K562 (cell line): Measurements from ENCODE around the gene APPL2. TPM values are rescaled to one million over a fixed set of nuclear protein-coding genes. Genes with fewer than 3 reads are reported as not detected.

Source experiments
- CCNT2 ChIP-seq: IDR thresholded peaks from 2 replicates; pipeline ENCODE4 v1.6.1; 2011; ENCODE audit warnings: borderline replicate concordance, low read depth, mild to moderate bottlenecking, moderate library complexity, mixed read lengths, low read length; ENCODE audit not compliant: insufficient read length; ENCODE audit errors: extremely low read depth
- GATA2 ChIP-seq: sonication (generic); formaldehyde crosslinking; IDR thresholded peaks from 2 replicates; pipeline ENCODE4 v1.4.0; 2020; ENCODE audit warnings: mild to moderate bottlenecking, missing genetic modification reagents
- HDAC1 ChIP-seq, 2 experiments: fragments of 450-650 bp; IDR thresholded peaks; 2 replicates each; pipeline ENCODE4 v1.6.1; 2016 to 2017; ENCODE audit warnings: inconsistent platforms in 1 of 2, mild to moderate bottlenecking in 1 of 2, moderate library complexity in 1 of 2
- HDAC8 ChIP-seq: fragments of 450-650 bp; IDR thresholded peaks from 2 replicates; pipeline ENCODE4 v1.6.1; 2016; ENCODE audit warnings: mild to moderate bottlenecking, missing genetic modification characterization, moderate library complexity, missing compliant biosample characterization
- HSF4 ChIP-seq: fragments of 250-450 bp; sonication (Bioruptor Pico); IDR thresholded peaks from 2 replicates; pipeline ENCODE4 v2.1.2; 2022; ENCODE audit warnings: mild to moderate bottlenecking, moderate library complexity, borderline replicate concordance
- MTF1 ChIP-seq: fragments of 250-450 bp; sonication (Bioruptor Pico); IDR thresholded peaks from 2 replicates; pipeline ENCODE4 v1.9.0; 2021; ENCODE audit warnings: moderate library complexity, mild to moderate bottlenecking, inconsistent platforms, borderline replicate concordance
- MYC ChIP-seq, 2 experiments: fragments of 250-450 bp in 1 of 2; sonication (Bioruptor Pico) in 1 of 2; IDR thresholded peaks; 2 replicates each; pipeline versions ENCODE4 v1.5.1 to v1.6.1; 2012 to 2021; ENCODE audit warnings: low read depth in 2 of 2, borderline replicate concordance in 1 of 2, improper control_type of control experiment in 1 of 2, low read length in 1 of 2, mild to moderate bottlenecking in 1 of 2, moderate library complexity in 1 of 2
- NFE2 ChIP-seq: IDR thresholded peaks from 2 replicates; pipeline ENCODE4 v1.6.1; 2014; ENCODE audit warnings: antibody characterized with exemption, low read depth
- POLR2AphosphoS2 ChIP-seq: IDR thresholded peaks from 2 replicates; pipeline ENCODE4 v1.6.1; 2012; ENCODE audit warnings: low read length, improper control_type of control experiment
- SLC30A9 ChIP-seq: fragments of 250-450 bp; sonication (Bioruptor Pico); IDR thresholded peaks from 2 replicates; pipeline ENCODE4 v1.8.0; 2022; ENCODE audit warnings: mild to moderate bottlenecking, moderate library complexity
- SNRNP70 ChIP-seq: fragments of 200-400 bp; formaldehyde crosslinking; optimal IDR thresholded peaks from 2 replicates; pipeline ENCODE3; 2017; ENCODE audit warnings: low read depth, low read length
- ZNF143 ChIP-seq: sonication (generic); formaldehyde crosslinking; IDR thresholded peaks from 2 replicates; pipeline ENCODE4 v1.9.0; 2022; ENCODE audit warnings: mild to moderate bottlenecking, missing genetic modification reagents
- ZNF217 ChIP-seq: sonication (generic); formaldehyde crosslinking; IDR thresholded peaks from 2 replicates; pipeline ENCODE4 v1.8.0; 2022; ENCODE audit warnings: mild to moderate bottlenecking, missing genetic modification reagents
- ZNF77 ChIP-seq: fragments of 250-450 bp; sonication (Bioruptor Pico); IDR thresholded peaks from 2 replicates; pipeline ENCODE4 v1.5.0; 2020
- polyA plus RNA-seq, 8 experiments: library from polyadenylated mRNA; depleted of rRNA in 4 of 8; stranded (reverse) in 5 of 8; unstranded in 3 of 8; fragments of >200 nt; fragmentation: Nextera tagmentation in 2 of 8; fragmentation: Illumina TruSeq in 1 of 8; extraction: Ambion mirVana in 2 of 8; extraction: Trizol in 1 of 8; gene quantifications; 2 replicates each; pipeline versions ENCODE4 v1.2.1 to v1.2.3, GENCODE V29; 2011 to 2014; ENCODE audit warnings: inconsistent platforms in 1 of 8, missing spikeins in 1 of 8
- total RNA-seq, 7 experiments: library from RNA; depleted of rRNA in 6 of 7; stranded (reverse); fragments of >200 nt in 6 of 7; fragmentation: Illumina TruSeq in 2 of 7; extraction: Trizol in 2 of 7; gene quantifications; 2 replicates each; pipeline versions ENCODE4 v1.2.1 to v1.2.3, GENCODE V29; 2011 to 2021; ENCODE audit warnings: low replicate concordance in 1 of 7
- TF ChIP-seq, protein P1 (sequence below): fragments of 450-650 bp; formaldehyde crosslinking; IDR thresholded peaks from 2 replicates; pipeline ENCODE4 v1.4.0; 2020; ENCODE audit warnings: mild to moderate bottlenecking, moderate library complexity
- TF ChIP-seq, protein P2 (sequence below): fragments of 450-650 bp; IDR thresholded peaks from 2 replicates; pipeline ENCODE4 v1.6.1; 2018; ENCODE audit not compliant: partially characterized antibody
- TF ChIP-seq, protein P3 (sequence below): fragments of 250-450 bp; sonication (Bioruptor Pico); IDR thresholded peaks from 2 replicates; pipeline ENCODE4 v1.5.0; 2021; ENCODE audit warnings: mild to moderate bottlenecking, borderline replicate concordance
- TF ChIP-seq, protein P4 (sequence below): fragments of 200-800 bp; sonication (Bioruptor generic); IDR thresholded peaks from 2 replicates; pipeline ENCODE4 v1.6.1; 2017; ENCODE audit warnings: missing genetic modification characterization, missing compliant biosample characterization

The APPL2 gene
- total and polyA plus RNA-seq, 9 of the 15 experiments (the other 6 are each of a cell fraction or from before 2014, with no cell fraction given): 2.1 to 14.4 (median 8.2) TPM

DNA sequence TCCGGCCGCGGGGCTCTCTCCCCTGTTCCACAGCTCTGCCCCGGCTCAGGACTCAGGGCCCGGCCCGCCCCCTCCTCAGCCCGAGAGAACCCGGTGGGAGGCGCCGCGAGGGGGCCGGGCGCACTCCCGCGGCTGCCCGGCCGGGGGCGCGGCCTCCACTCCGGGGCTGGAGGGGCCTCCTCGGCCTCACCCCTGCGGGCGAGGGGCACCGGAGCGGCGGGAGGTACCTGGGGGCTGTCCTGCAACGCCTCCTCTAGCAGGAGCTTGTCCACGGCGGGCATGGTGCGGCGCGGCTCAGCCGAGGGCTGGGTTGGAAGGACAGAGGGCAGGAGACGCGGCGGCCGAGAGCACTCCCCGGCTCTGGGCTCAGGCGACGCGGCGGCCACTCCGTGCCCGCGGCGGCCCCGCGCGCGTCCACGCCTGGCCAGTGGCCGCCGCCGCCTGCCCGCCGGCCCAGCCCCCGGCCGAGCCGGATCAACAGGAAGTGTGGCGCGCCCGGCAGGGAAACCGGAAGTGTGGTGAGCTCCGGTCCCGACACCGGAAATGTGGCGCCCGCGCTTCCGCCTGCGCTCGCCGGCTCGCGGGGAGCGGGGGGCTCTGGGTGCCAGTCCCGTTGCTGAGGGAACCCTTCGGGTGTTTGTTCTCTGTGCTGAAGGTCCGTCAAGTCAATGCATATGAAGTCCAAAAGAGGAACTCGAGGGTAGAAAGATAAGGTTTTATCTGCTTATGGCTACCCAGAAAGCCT is at the start of gene APPL2 (continued):
- no peak for TF ChIP-seq GATA2 (CRISPR knock-in tag)
- TF ChIP-seq, protein P1, sequence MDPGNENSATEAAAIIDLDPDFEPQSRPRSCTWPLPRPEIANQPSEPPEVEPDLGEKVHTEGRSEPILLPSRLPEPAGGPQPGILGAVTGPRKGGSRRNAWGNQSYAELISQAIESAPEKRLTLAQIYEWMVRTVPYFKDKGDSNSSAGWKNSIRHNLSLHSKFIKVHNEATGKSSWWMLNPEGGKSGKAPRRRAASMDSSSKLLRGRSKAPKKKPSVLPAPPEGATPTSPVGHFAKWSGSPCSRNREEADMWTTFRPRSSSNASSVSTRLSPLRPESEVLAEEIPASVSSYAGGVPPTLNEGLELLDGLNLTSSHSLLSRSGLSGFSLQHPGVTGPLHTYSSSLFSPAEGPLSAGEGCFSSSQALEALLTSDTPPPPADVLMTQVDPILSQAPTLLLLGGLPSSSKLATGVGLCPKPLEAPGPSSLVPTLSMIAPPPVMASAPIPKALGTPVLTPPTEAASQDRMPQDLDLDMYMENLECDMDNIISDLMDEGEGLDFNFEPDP (CRISPR knock-in tag): 0 out of 2 replicates have a peak, but pooled peaks have one; percentile 26
- TF ChIP-seq ZNF143 (CRISPR knock-in tag): no peak
- peak; percentile 75 for TF ChIP-seq CCNT2
- TF ChIP-seq ZNF77 (CRISPR knock-in tag): no peak
- TF ChIP-seq, protein P2, sequence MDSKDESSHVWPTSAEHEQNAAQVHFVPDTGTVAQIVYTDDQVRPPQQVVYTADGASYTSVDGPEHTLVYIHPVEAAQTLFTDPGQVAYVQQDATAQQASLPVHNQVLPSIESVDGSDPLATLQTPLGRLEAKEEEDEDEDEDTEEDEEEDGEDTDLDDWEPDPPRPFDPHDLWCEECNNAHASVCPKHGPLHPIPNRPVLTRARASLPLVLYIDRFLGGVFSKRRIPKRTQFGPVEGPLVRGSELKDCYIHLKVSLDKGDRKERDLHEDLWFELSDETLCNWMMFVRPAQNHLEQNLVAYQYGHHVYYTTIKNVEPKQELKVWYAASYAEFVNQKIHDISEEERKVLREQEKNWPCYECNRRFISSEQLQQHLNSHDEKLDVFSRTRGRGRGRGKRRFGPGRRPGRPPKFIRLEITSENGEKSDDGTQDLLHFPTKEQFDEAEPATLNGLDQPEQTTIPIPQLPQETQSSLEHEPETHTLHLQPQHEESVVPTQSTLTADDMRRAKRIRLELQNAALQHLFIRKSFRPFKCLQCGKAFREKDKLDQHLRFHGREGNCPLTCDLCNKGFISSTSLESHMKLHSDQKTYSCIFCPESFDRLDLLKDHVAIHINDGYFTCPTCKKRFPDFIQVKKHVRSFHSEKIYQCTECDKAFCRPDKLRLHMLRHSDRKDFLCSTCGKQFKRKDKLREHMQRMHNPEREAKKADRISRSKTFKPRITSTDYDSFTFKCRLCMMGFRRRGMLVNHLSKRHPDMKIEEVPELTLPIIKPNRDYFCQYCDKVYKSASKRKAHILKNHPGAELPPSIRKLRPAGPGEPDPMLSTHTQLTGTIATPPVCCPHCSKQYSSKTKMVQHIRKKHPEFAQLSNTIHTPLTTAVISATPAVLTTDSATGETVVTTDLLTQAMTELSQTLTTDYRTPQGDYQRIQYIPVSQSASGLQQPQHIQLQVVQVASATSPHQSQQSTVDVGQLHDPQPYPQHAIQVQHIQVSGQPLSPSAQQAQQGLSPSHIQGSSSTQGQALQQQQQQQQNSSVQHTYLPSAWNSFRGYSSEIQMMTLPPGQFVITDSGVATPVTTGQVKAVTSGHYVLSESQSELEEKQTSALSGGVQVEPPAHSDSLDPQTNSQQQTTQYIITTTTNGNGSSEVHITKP: no peak
- TF ChIP-seq MTF1 (CRISPR knock-in tag): no peak
- 0 out of 2 replicates have a peak, but pooled peaks have one; percentile 60 for TF ChIP-seq HDAC8 (tag)
- no peak for TF ChIP-seq ZNF217 (CRISPR knock-in tag)
- TF ChIP-seq, protein P3, sequence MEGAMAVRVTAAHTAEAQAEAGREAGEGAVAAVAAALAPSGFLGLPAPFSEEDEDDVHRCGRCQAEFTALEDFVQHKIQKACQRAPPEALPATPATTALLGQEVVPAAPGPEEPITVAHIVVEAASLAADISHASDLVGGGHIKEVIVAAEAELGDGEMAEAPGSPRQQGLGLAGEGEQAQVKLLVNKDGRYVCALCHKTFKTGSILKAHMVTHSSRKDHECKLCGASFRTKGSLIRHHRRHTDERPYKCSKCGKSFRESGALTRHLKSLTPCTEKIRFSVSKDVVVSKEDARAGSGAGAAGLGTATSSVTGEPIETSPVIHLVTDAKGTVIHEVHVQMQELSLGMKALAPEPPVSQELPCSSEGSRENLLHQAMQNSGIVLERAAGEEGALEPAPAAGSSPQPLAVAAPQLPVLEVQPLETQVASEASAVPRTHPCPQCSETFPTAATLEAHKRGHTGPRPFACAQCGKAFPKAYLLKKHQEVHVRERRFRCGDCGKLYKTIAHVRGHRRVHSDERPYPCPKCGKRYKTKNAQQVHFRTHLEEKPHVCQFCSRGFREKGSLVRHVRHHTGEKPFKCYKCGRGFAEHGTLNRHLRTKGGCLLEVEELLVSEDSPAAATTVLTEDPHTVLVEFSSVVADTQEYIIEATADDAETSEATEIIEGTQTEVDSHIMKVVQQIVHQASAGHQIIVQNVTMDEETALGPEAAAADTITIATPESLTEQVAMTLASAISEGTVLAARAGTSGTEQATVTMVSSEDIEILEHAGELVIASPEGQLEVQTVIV: no peak
- TF ChIP-seq MYC (IDR thresholded peaks at IDR 0.05; ENCODE audit: low read depth, low read length): peak; percentile 38; the same call in 1 of the 2 replicates
- no peak for TF ChIP-seq MYC (CRISPR knock-in tag; IDR thresholded peaks at IDR 0.05; ENCODE audit: borderline replicate concordance, low read depth)
- TF ChIP-seq SLC30A9 (CRISPR knock-in tag): no peak
- no peak for TF ChIP-seq SNRNP70
- TF ChIP-seq NFE2: no peak
- TF ChIP-seq HSF4: no peak
- TF ChIP-seq HDAC1 (IDR thresholded peaks at IDR 0.05): no peak
- TF ChIP-seq POLR2AphosphoS2: no peak
- TF ChIP-seq, protein P4, sequence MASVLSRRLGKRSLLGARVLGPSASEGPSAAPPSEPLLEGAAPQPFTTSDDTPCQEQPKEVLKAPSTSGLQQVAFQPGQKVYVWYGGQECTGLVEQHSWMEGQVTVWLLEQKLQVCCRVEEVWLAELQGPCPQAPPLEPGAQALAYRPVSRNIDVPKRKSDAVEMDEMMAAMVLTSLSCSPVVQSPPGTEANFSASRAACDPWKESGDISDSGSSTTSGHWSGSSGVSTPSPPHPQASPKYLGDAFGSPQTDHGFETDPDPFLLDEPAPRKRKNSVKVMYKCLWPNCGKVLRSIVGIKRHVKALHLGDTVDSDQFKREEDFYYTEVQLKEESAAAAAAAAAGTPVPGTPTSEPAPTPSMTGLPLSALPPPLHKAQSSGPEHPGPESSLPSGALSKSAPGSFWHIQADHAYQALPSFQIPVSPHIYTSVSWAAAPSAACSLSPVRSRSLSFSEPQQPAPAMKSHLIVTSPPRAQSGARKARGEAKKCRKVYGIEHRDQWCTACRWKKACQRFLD: no peak
